ENCODE data around the gene SPINK5. TPM values are rescaled to one million over a fixed set of nuclear protein-coding genes. Genes with fewer than 3 reads are reported as not detected.

SPINK5 gene
- polyA plus RNA-seq, 2 of the 4 experiments (the other 2 are of a cell fraction): not detected

GRCh38 chr5:148113243-148113642 lies 49.5 kb downstream of the SPINK5 start:
- ChIA-PET CTCF (interaction anchor here (1.8 kb wide), 1 partner anchor 13 kb away, joined by 6 read pairs; no protein-coding TSS in a partner anchor), POLR2A (no interaction called here)
- TF ChIP-seq, protein P1, sequence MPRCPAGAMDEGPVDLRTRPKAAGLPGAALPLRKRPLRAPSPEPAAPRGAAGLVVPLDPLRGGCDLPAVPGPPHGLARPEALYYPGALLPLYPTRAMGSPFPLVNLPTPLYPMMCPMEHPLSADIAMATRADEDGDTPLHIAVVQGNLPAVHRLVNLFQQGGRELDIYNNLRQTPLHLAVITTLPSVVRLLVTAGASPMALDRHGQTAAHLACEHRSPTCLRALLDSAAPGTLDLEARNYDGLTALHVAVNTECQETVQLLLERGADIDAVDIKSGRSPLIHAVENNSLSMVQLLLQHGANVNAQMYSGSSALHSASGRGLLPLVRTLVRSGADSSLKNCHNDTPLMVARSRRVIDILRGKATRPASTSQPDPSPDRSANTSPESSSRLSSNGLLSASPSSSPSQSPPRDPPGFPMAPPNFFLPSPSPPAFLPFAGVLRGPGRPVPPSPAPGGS (IDR thresholded peaks at IDR 0.05): no peak
- TF ChIP-seq HOXA7 (CRISPR knock-in tag; IDR thresholded peaks at IDR 0.05): no peak
- no peak for TF ChIP-seq REST (IDR thresholded peaks at IDR 0.05)
- no peak for TF ChIP-seq HMGXB4 (CRISPR knock-in tag; IDR thresholded peaks at IDR 0.05; ENCODE audit: borderline replicate concordance)
- H3K4me3 ChIP-seq: no peak overlapping the region
- no peaks in the 10 kb centered on the region for H3K9me3 ChIP-seq
- no peak for ATAC-seq
- DNase-seq (ENCODE audit: low read depth in 1 of 2, low spot score in 1 of 2): no peak
- no peak for FAIRE-seq
- H3K27ac ChIP-seq: no peak overlapping the region
- H3K4me2 ChIP-seq: no peak overlapping the region
- H3K4me1 ChIP-seq: no peaks in the 10 kb centered on the region

DNA sequence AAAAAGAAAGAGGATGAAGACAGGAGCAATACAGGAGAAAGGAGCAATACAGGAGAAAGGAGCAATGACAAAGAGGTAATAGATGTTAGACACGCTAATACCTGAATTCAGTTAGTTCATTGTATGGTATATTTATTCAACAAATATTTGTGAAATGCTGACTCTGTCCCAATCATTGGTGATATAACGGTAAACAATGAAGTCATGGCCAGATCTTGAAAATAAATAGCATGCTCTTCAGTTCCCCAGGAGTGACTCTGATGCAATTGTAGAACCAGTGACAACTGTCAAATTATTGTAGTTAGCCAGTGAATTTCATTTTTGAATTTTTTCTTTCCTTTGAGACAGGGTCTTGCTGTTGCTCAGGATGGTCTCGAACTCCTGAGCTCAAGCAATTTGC lies 56.5 kb downstream of the SPINK5 start:
- Histone ChIP-seq H3K4me1 (no peaks in the 10 kb centered on the region), H3K4me3 (no peak overlapping the region), H3K27ac (no peak overlapping the region), H3K9me3 (no peaks in the 10 kb centered on the region), H3K4me2 (no peak overlapping the region)
- 21% methylated on average over 3 of the region's 3 CpGs for WGBS (ENCODE audit: missing lambda C conversion rate)
- CTCF ChIA-PET: interaction anchor here (0.6 to 1.0 kb wide), 2 partner anchors 233 to 493 kb away, joined by 3 read pairs; no protein-coding TSS in a partner anchor
- ATAC-seq (no peak), DNase-seq (ENCODE audit: low read depth in 1 of 2, low spot score in 1 of 2) (no peak), FAIRE-seq (no peak)
- POLR2A ChIA-PET: no interaction called here
- TF ChIP-seq, protein P2, sequence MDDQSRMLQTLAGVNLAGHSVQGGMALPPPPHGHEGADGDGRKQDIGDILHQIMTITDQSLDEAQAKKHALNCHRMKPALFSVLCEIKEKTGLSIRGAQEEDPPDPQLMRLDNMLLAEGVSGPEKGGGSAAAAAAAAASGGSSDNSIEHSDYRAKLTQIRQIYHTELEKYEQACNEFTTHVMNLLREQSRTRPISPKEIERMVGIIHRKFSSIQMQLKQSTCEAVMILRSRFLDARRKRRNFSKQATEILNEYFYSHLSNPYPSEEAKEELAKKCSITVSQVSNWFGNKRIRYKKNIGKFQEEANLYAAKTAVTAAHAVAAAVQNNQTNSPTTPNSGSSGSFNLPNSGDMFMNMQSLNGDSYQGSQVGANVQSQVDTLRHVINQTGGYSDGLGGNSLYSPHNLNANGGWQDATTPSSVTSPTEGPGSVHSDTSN (IDR thresholded peaks at IDR 0.05): no peak
- no peak for TF ChIP-seq RCOR1 (IDR thresholded peaks at IDR 0.05; ENCODE audit: low read depth, low read length)
- no peak for TF ChIP-seq CHD2 (IDR thresholded peaks at IDR 0.05; ENCODE audit: low read length, partially characterized antibody)
- no peak for TF ChIP-seq FOSB (CRISPR knock-in tag; IDR thresholded peaks at IDR 0.05)
- no peak for TF ChIP-seq RFX5 (IDR thresholded peaks at IDR 0.05)

- H3K4me1 ChIP-seq: no peaks in the 10 kb centered on the region
- no peak overlapping the region for H3K27ac ChIP-seq
- no peak for FAIRE-seq
- H3K4me3 ChIP-seq: no peak overlapping the region
- DNase-seq (ENCODE audit: low read depth in 1 of 2, low spot score in 1 of 2): peak in 1 of 2 experiments; percentile 11
- no peaks in the 10 kb centered on the region for H3K9me3 ChIP-seq
- POLR2A ChIA-PET: no interaction called here
- no peak overlapping the region for H3K4me2 ChIP-seq
- WGBS (ENCODE audit: missing lambda C conversion rate): 10% methylated on average over 3 of the region's 3 CpGs
- CTCF ChIA-PET: interaction anchor here (0.6 kb wide), 1 partner anchor 30 kb away, joined by 3 read pairs; no protein-coding TSS in a partner anchor
- ATAC-seq: no peak
- TF ChIP-seq HDAC2 (IDR thresholded peaks at IDR 0.05) (no peak), FOXS1 (CRISPR knock-in tag; IDR thresholded peaks at IDR 0.05) (no peak), RNF2 (IDR thresholded peaks at IDR 0.05; ENCODE audit: borderline replicate concordance, low read depth) (no peak), KDM1A (IDR thresholded peaks at IDR 0.05; ENCODE audit: low read depth) (no peak), CBX8 (IDR thresholded peaks at IDR 0.05) (no peak), POLR2A (IDR thresholded peaks at IDR 0.05; ENCODE audit: low read length) (no peak), RCOR1 (IDR thresholded peaks at IDR 0.05; ENCODE audit: low read depth, low read length) (no peak), CEBPB (IDR thresholded peaks at IDR 0.05) (no peak), HOXB13 (CRISPR knock-in tag; IDR thresholded peaks at IDR 0.05; ENCODE audit: low read depth) (no peak), USF2 (IDR thresholded peaks at IDR 0.05) (no peak), FOSL2 (IDR thresholded peaks at IDR 0.05) (no peak), FOSL2 (CRISPR knock-in tag; IDR thresholded peaks at IDR 0.05) (no peak), ELK1 (IDR thresholded peaks at IDR 0.05; ENCODE audit: low read depth, low read length) (no peak)
- TF ChIP-seq, protein P3, sequence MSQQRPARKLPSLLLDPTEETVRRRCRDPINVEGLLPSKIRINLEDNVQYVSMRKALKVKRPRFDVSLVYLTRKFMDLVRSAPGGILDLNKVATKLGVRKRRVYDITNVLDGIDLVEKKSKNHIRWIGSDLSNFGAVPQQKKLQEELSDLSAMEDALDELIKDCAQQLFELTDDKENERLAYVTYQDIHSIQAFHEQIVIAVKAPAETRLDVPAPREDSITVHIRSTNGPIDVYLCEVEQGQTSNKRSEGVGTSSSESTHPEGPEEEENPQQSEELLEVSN (IDR thresholded peaks at IDR 0.05; ENCODE audit: borderline replicate concordance, low read depth): no peak
- TF ChIP-seq, protein P4, sequence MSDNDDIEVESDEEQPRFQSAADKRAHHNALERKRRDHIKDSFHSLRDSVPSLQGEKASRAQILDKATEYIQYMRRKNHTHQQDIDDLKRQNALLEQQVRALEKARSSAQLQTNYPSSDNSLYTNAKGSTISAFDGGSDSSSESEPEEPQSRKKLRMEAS (IDR thresholded peaks at IDR 0.05): no peak
Observed at GRCh38 chr5:148125641-148126040, 61.9 kb downstream of the SPINK5 start.
